Endothelial cell of umbilical vein (primary cell): Measurements from ENCODE around the gene NCKAP5. TPM values are rescaled to one million over a fixed set of nuclear protein-coding genes. Genes with fewer than 3 reads are reported as not detected.

Experiments used
- BruUV-seq: library from RNA; stranded (reverse); fragments of 400-500 nt; replicated peaks from 2 replicates; lab custom pipeline; 2021; lab: Mats Ljungman, UMichigan
- CTCF ChIA-PET: fragments of 300-600, 350-600 bp; sonication (Branson Sonifier 250); formaldehyde crosslinking; loops from one replicate; lab custom pipeline; 2021; ENCODE audit warnings: antibody characterized with exemption, inconsistent platforms; lab: Charles Lee
- POLR2A ChIA-PET: fragments of 300-600, 350-600 bp; sonication (Branson Sonifier 250); formaldehyde crosslinking; loops from one replicate; lab custom pipeline; 2021; ENCODE audit warnings: antibody characterized with exemption, inconsistent platforms; lab: Charles Lee
- DNase-seq: peaks from one replicate; pipeline ENCODE4 v3.0.0-alpha.2; 2011; ENCODE audit warnings: low read depth, low spot score
- FAIRE-seq: peaks from 2 replicates; lab custom pipeline; 2011; peaks lifted over from hg19 to GRCh38; lab: Jason Lieb, UNC
- H2AFZ ChIP-seq: 2 replicates; pipeline ENCODE4 v1.6.0; 2012; ENCODE audit warnings: low read depth, low read length, control low read depth, inconsistent platforms
- H3K27ac ChIP-seq: 2 replicates; pipeline ENCODE4 v1.5.1; 2011; ENCODE audit warnings: low read depth, mild to moderate bottlenecking, control low read depth, low read length, moderate library complexity; ENCODE audit not compliant: insufficient read depth
- H3K27me3 ChIP-seq, 2 experiments: 2 replicates each; pipeline versions ENCODE4 v1.6.0 to v1.6.1; 2011; ENCODE audit warnings: low read length in 2 of 2, mixed read lengths in 1 of 2; ENCODE audit not compliant: control insufficient read depth in 2 of 2, insufficient read depth in 2 of 2
- H3K36me3 ChIP-seq, 2 experiments: 2 replicates in 1 of 2; 3 replicates in 1 of 2; pipeline ENCODE4 v1.5.1; 2011; ENCODE audit warnings: low read length in 2 of 2, mild to moderate bottlenecking in 1 of 2, moderate library complexity in 1 of 2; ENCODE audit not compliant: control insufficient read depth in 2 of 2, insufficient read depth in 2 of 2; ENCODE audit errors: extremely low read depth in 1 of 2
- H3K4me1 ChIP-seq: 3 replicates; pipeline ENCODE4 v1.5.1; 2011; ENCODE audit warnings: mild to moderate bottlenecking, low read length; ENCODE audit not compliant: control insufficient read depth, insufficient read depth; ENCODE audit errors: extremely low read depth
- H3K4me2 ChIP-seq: 2 replicates; pipeline ENCODE4 v1.6.1; 2011; ENCODE audit warnings: low read length, control low read depth, mixed read lengths; ENCODE audit not compliant: insufficient read depth
- H3K4me3 ChIP-seq, 3 experiments: fragments of 200-600 bp in 1 of 3; sonication (generic), shearing (Covaris generic) in 1 of 3; replicated peaks in 1 of 3; 2 replicates each; pipeline ENCODE4 v1.5.1; 2011 to 2016; ENCODE audit warnings: control low read depth in 3 of 3, low read length in 3 of 3, mild to moderate bottlenecking in 2 of 3, inconsistent platforms in 1 of 3, low read depth in 1 of 3, moderate library complexity in 1 of 3; ENCODE audit not compliant: insufficient read depth in 1 of 3
- H3K79me2 ChIP-seq: 2 replicates; pipeline ENCODE4 v1.6.0; 2012; ENCODE audit warnings: low read length, inconsistent platforms; ENCODE audit not compliant: control insufficient read depth, insufficient read depth
- H3K9ac ChIP-seq: replicated peaks from 2 replicates; pipeline ENCODE3; 2011; ENCODE audit warnings: low read length, control low read depth; ENCODE audit not compliant: insufficient read depth; ENCODE audit errors: extremely low read depth
- H3K9me1 ChIP-seq: replicated peaks from 3 replicates; pipeline ENCODE4 v1.6.0; 2011; ENCODE audit warnings: mild to moderate bottlenecking, low read length; ENCODE audit not compliant: control insufficient read depth, insufficient read depth; ENCODE audit errors: extremely low read depth
- H3K9me3 ChIP-seq: replicated peaks from 2 replicates; pipeline ENCODE4 v1.5.1; 2012; ENCODE audit warnings: low read length, inconsistent platforms; ENCODE audit not compliant: control insufficient read depth, insufficient read depth
- H4K20me1 ChIP-seq: replicated peaks from 2 replicates; pipeline ENCODE3; 2011; ENCODE audit warnings: mild to moderate bottlenecking, low read length; ENCODE audit not compliant: control insufficient read depth, insufficient read depth; ENCODE audit errors: extremely low read depth
- CTCF ChIP-seq, 2 donors: IDR thresholded peaks; 1 replicate in 1 of 2; 2 replicates in 1 of 2; pipeline ENCODE4 v1.5.1; 2011; ENCODE audit warnings: low read length in 2 of 2, mild to moderate bottlenecking in 2 of 2, moderate library complexity in 2 of 2, control low read depth in 1 of 2, inconsistent platforms in 1 of 2, low read depth in 1 of 2; ENCODE audit not compliant: insufficient read depth in 1 of 2; ENCODE audit errors: extremely low read depth in 1 of 2
- EZH2 ChIP-seq: IDR thresholded peaks from 2 replicates; pipeline ENCODE4 v1.6.1; 2012; ENCODE audit warnings: borderline replicate concordance, low read depth, mild to moderate bottlenecking, moderate library complexity, low read length, inconsistent platforms; ENCODE audit not compliant: severe bottlenecking
- FOS ChIP-seq: IDR thresholded peaks from 2 replicates; pipeline ENCODE4 v1.6.1; 2011; ENCODE audit warnings: mild to moderate bottlenecking, low read length, moderate library complexity, borderline replicate concordance; ENCODE audit not compliant: insufficient read depth
- GATA2 ChIP-seq: IDR thresholded peaks from 2 replicates; pipeline ENCODE4 v1.7.0; 2011; ENCODE audit warnings: low read depth, mild to moderate bottlenecking, moderate library complexity, mixed read lengths, low read length; ENCODE audit not compliant: insufficient read length, insufficient read depth
- JUN ChIP-seq: IDR thresholded peaks from 2 replicates; pipeline ENCODE4 v1.6.1; 2011; ENCODE audit warnings: borderline replicate concordance, low read depth; ENCODE audit not compliant: insufficient read length, insufficient read depth
- MYC ChIP-seq: IDR thresholded peaks from one replicate; pipeline ENCODE4 v1.6.1; 2011; ENCODE audit warnings: mild to moderate bottlenecking, low read depth, low read length
- POLR2A ChIP-seq: IDR thresholded peaks from 2 replicates; pipeline ENCODE4 v1.6.1; 2012; ENCODE audit warnings: low read depth, mild to moderate bottlenecking, control low read depth, low read length
- POLR2AphosphoS5 ChIP-seq: IDR thresholded peaks from 2 replicates; pipeline ENCODE4 v1.6.1; 2012; ENCODE audit warnings: low read depth, mild to moderate bottlenecking, control low read depth, low read length, moderate library complexity; ENCODE audit not compliant: insufficient read depth
- dilution Hi-C: fragments of 300-500 bp; cut with MboI; formaldehyde crosslinking; loops from one replicate; pipeline ENCODE4 v1.15.0; 2019; ENCODE audit warnings: low sequenced_read_pairs; ENCODE audit not compliant: extremely low pct_ligation_motif_present
- intact Hi-C: fragments of 100-400 bp; cut with micrococcal nuclease; formaldehyde crosslinking; loops from one replicate; pipeline ENCODE4 v1.10.0; 2022
- polyA plus RNA-seq, 4 experiments: library from polyadenylated mRNA; depleted of rRNA in 3 of 4; stranded (reverse) in 3 of 4; unstranded in 1 of 4; fragments of >200 nt; gene quantifications; 2 replicates each; pipeline versions ENCODE4 v1.2.1 to v1.2.3, GENCODE V29; 2011 to 2012; ENCODE audit warnings: missing spikeins in 1 of 4
- total RNA-seq: library from RNA; stranded (reverse); gene quantifications from 2 replicates; pipeline ENCODE4 v1.2.3, GENCODE V29; 2021
- TF ChIP-seq, protein P1 (sequence below): IDR thresholded peaks from 2 replicates; pipeline ENCODE4 v1.6.1; 2011; ENCODE audit not compliant: insufficient read depth, insufficient read length

The NCKAP5 gene
- total and polyA plus RNA-seq, 2 donors (not counting 3 experiments of a cell fraction or from before 2014, with no cell fraction given) = 0.47 to 3.3 TPM

- no peak overlapping the region for H3K4me2 ChIP-seq
- no TSS peak for BruUV-seq
- dilution Hi-C loops (no loop called here), intact Hi-C loops (no loop called here)
- TF ChIP-seq CTCF (IDR thresholded peaks at IDR 0.05; ENCODE audit: extremely low read depth in 1 of 2, insufficient read depth in 1 of 2, low read depth in 1 of 2, low read length in 2 of 2) (no peak), EZH2 (no peak), GATA2 (no peak), POLR2AphosphoS5 (no peak), MYC (no peak), JUN (no peak), POLR2A (no peak), FOS (no peak)
- TF ChIP-seq, protein P1, sequence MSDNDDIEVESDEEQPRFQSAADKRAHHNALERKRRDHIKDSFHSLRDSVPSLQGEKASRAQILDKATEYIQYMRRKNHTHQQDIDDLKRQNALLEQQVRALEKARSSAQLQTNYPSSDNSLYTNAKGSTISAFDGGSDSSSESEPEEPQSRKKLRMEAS = no peak
- FAIRE-seq = no peak
- no peaks in the 10 kb centered on the region for H3K36me3 ChIP-seq
- no peaks in the 10 kb centered on the region for H3K27me3 ChIP-seq
- no peaks in the 10 kb centered on the region for H3K4me1 ChIP-seq
- no peak for DNase-seq
- ChIA-PET POLR2A (no interaction called here), CTCF (no interaction called here)
- no peak overlapping the region for H3K4me3 ChIP-seq
- no peak overlapping the region for H2AFZ ChIP-seq
- no peaks in the 10 kb centered on the region for H3K9me3 ChIP-seq
- no peak overlapping the region for H3K9ac ChIP-seq
- no peaks in the 10 kb centered on the region for H3K9me1 ChIP-seq
- no peaks in the 10 kb centered on the region for H3K79me2 ChIP-seq
- H4K20me1 ChIP-seq = no peaks in the 10 kb centered on the region
- H3K27ac ChIP-seq = no peak overlapping the region
Observed at GRCh38 chr2:133345638-133346037, 222.6 kb downstream of the NCKAP5 start.
